ENCODE data around the gene DIP2B. TPM values are rescaled to one million over a fixed set of nuclear protein-coding genes. Genes with fewer than 3 reads are reported as not detected.

DIP2B gene
- total and polyA plus RNA-seq, 9 donors, result 7.2 to 33.3 (median 19.2) TPM

GRCh38 chr12:50569321-50569720, 64.5 kb downstream of the DIP2B start:
- Histone ChIP-seq H3K27ac (peak overlapping the region in 1 of 2 donors; percentile 12), H3K4me3 (no peak overlapping the region), H3K9me3 (no peaks in the 10 kb centered on the region), H3K36me3 (no peaks in the 10 kb centered on the region), H3K4me1 (ENCODE audit: insufficient read depth) (peaks cover 21% of the 10 kb centered on the region), H3K27me3 (no peaks in the 10 kb centered on the region)
- TF ChIP-seq CTCF (IDR thresholded peaks at IDR 0.05), result no peak
- TF ChIP-seq POLR2A (IDR thresholded peaks at IDR 0.05), result no peak
- TF ChIP-seq EP300 (IDR thresholded peaks at IDR 0.05), result no peak
- no peak for DNase-seq
- WGBS, 3 donors, result 15 to 24% (median 18%) methylated on average over 2 of the region's 2 CpGs
- intact Hi-C loops (cut with DNase I), result no loop called here

- peaks cover 24% of the 10 kb centered on the region for H3K4me1 ChIP-seq (ENCODE audit: insufficient read depth)
- 56 to 66% (median 65%) methylated on average over 3 of the region's 3 CpGs for WGBS, 3 donors
- DNase-seq, result no peak
Measured at GRCh38 chr12:50569876-50570275, 65.1 kb downstream of the DIP2B start.

GRCh38 chr12:50571786-50572185, 67.0 kb downstream of the DIP2B start:
- Histone ChIP-seq H3K27me3 (no peaks in the 10 kb centered on the region), H3K4me1 (ENCODE audit: insufficient read depth) (peaks cover 29% of the 10 kb centered on the region), H3K4me3 (no peak overlapping the region), H3K36me3 (no peaks in the 10 kb centered on the region), H3K27ac (peak overlapping the region in 1 of 2 donors; percentile 47), H3K9me3 (no peaks in the 10 kb centered on the region)
- DNase-seq, result no peak
- 79 to 94% (median 92%) methylated on average over 7 of the region's 7 CpGs for WGBS, 3 donors
- TF ChIP-seq EP300 (IDR thresholded peaks at IDR 0.05) (no peak), CTCF (IDR thresholded peaks at IDR 0.05) (no peak), POLR2A (IDR thresholded peaks at IDR 0.05) (no peak)
- intact Hi-C loops (cut with DNase I), result loop anchor here in 1 of 4 donors (10.0 kb wide), 1 partner anchor 63 kb away; no protein-coding TSS in a partner anchor

More at GRCh38 chr12:50569876-50570275, 65.1 kb downstream of the DIP2B start:
- no peak for TF ChIP-seq POLR2A (IDR thresholded peaks at IDR 0.05)
- Histone ChIP-seq H3K27ac (no peak overlapping the region), H3K4me3 (no peak overlapping the region), H3K36me3 (no peaks in the 10 kb centered on the region), H3K9me3 (no peaks in the 10 kb centered on the region), H3K27me3 (no peaks in the 10 kb centered on the region)
- intact Hi-C loops (cut with DNase I), result loop anchor here in 1 of 4 donors (10.0 kb wide), 1 partner anchor 65 kb away; no protein-coding TSS in a partner anchor

- intact Hi-C loops (cut with DNase I), result loop anchor here in 1 of 4 donors (10.0 kb wide), 1 partner anchor 63 kb away; no protein-coding TSS in a partner anchor
- Histone ChIP-seq H3K27me3 (no peaks in the 10 kb centered on the region), H3K4me3 (no peak overlapping the region), H3K36me3 (no peaks in the 10 kb centered on the region), H3K4me1 (ENCODE audit: insufficient read depth) (peaks cover 29% of the 10 kb centered on the region), H3K9me3 (no peaks in the 10 kb centered on the region), H3K27ac (peak overlapping the region in 1 of 2 donors; percentile 47)
- no peak for TF ChIP-seq EP300 (IDR thresholded peaks at IDR 0.05)
- no peak for TF ChIP-seq POLR2A (IDR thresholded peaks at IDR 0.05)
- TF ChIP-seq CTCF (IDR thresholded peaks at IDR 0.05), result no peak
- WGBS, 3 donors, result 31 to 41% (median 32%) methylated on average over 1 of the region's 1 CpG
- no peak for DNase-seq
Measured at GRCh38 chr12:50572287-50572686, 67.5 kb downstream of the DIP2B start.

- H3K27me3 ChIP-seq, result no peaks in the 10 kb centered on the region
- DNase-seq, result no peak
- H3K9me3 ChIP-seq, result no peaks in the 10 kb centered on the region
- H3K36me3 ChIP-seq, result no peaks in the 10 kb centered on the region
- H3K27ac ChIP-seq, result peak overlapping the region in 1 of 2 donors; percentile 47
- WGBS, 3 donors, result 72 to 85% (median 81%) methylated on average over 3 of the region's 3 CpGs
- no peak for TF ChIP-seq POLR2A (IDR thresholded peaks at IDR 0.05)
- peaks cover 29% of the 10 kb centered on the region for H3K4me1 ChIP-seq (ENCODE audit: insufficient read depth)
- intact Hi-C loops (cut with DNase I), result loop anchor here in 1 of 4 donors (10.0 kb wide), 1 partner anchor 62 kb away; no protein-coding TSS in a partner anchor
- no peak overlapping the region for H3K4me3 ChIP-seq
Measured at GRCh38 chr12:50572760-50573159, 68.0 kb downstream of the DIP2B start.

Data from ovary (tissue), 9 donors.